IPS-20b (cell line): ENCODE measurements around the gene ESF1.

Experiments
- H3K27ac ChIP-seq: one replicate; pipeline ENCODE4 v1.5.1; 2013; ENCODE audit warnings: low read length
- H3K27me3 ChIP-seq: 2 replicates; pipeline ENCODE4 v1.6.1; 2013; ENCODE audit warnings: mild to moderate bottlenecking, low read length, inconsistent platforms; ENCODE audit not compliant: insufficient read depth
- H3K36me3 ChIP-seq: 2 replicates; pipeline ENCODE4 v1.6.1; 2013; ENCODE audit warnings: low read depth, mild to moderate bottlenecking, inconsistent platforms, low read length, moderate library complexity; ENCODE audit not compliant: insufficient read depth
- H3K4me1 ChIP-seq: 2 replicates; pipeline ENCODE4 v1.6.1; 2013; ENCODE audit warnings: mild to moderate bottlenecking, control low read depth, inconsistent platforms, low read length, moderate library complexity; ENCODE audit not compliant: insufficient read depth
- H3K4me3 ChIP-seq: 2 replicates; pipeline ENCODE4 v1.5.1; 2013; ENCODE audit warnings: mild to moderate bottlenecking, low read length, inconsistent platforms
- H3K9ac ChIP-seq: 2 replicates; pipeline ENCODE4 v1.6.1; 2013; ENCODE audit warnings: low read depth, mild to moderate bottlenecking, inconsistent platforms, low read length, moderate library complexity
- H3K9me3 ChIP-seq: 2 replicates; pipeline ENCODE4 v1.6.1; 2013; ENCODE audit warnings: mild to moderate bottlenecking, low read depth, low read length, inconsistent platforms; ENCODE audit not compliant: insufficient read depth

The ESF1 gene

GRCh38 chr20:13736436-13737191 lies 48.1 kb downstream of the ESF1 start:
- Histone ChIP-seq H3K36me3 (peaks cover 69% of the 10 kb centered on the region), H3K9me3 (no peaks in the 10 kb centered on the region; the same call in 1 of the 2 replicates), H3K27me3 (no peaks in the 10 kb centered on the region), H3K4me3 (no peak overlapping the region), H3K27ac (no peak overlapping the region), H3K4me1 (no peaks in the 10 kb centered on the region), H3K9ac (no peak overlapping the region)

- Histone ChIP-seq H3K27me3 (no peaks in the 10 kb centered on the region), H3K9me3 (no peaks in the 10 kb centered on the region; the same call in 1 of the 2 replicates), H3K4me1 (no peaks in the 10 kb centered on the region), H3K9ac (no peak overlapping the region), H3K36me3 (peaks cover 68% of the 10 kb centered on the region), H3K4me3 (no peak overlapping the region), H3K27ac (no peak overlapping the region)
Observed at GRCh38 chr20:13735826-13736225, 48.9 kb downstream of the ESF1 start.

GRCh38 chr20:13723011-13723410 lies 61.7 kb downstream of the ESF1 start:
- H3K27me3 ChIP-seq, result no peaks in the 10 kb centered on the region
- no peak overlapping the region for H3K27ac ChIP-seq
- no peaks in the 10 kb centered on the region for H3K9me3 ChIP-seq
- peaks cover 3% of the 10 kb centered on the region; the same call in 1 of the 2 replicates for H3K4me1 ChIP-seq
- H3K4me3 ChIP-seq, result no peak overlapping the region
- H3K9ac ChIP-seq, result no peak overlapping the region
- H3K36me3 ChIP-seq, result peaks cover 64% of the 10 kb centered on the region

- Histone ChIP-seq H3K27ac (no peak overlapping the region), H3K4me1 (peaks cover 7% of the 10 kb centered on the region; the same call in 1 of the 2 replicates), H3K27me3 (no peaks in the 10 kb centered on the region), H3K4me3 (no peak overlapping the region), H3K36me3 (peaks cover 72% of the 10 kb centered on the region), H3K9me3 (no peaks in the 10 kb centered on the region), H3K9ac (no peak overlapping the region)
Observed at GRCh38 chr20:13718171-13718570, 66.5 kb downstream of the ESF1 start.

- H3K36me3 ChIP-seq, result peaks cover 76% of the 10 kb centered on the region
- H3K9ac ChIP-seq, result no peak overlapping the region
- no peaks in the 10 kb centered on the region for H3K9me3 ChIP-seq
- no peak overlapping the region for H3K4me3 ChIP-seq
- H3K27me3 ChIP-seq, result no peaks in the 10 kb centered on the region
- H3K4me1 ChIP-seq, result peaks cover 7% of the 10 kb centered on the region; the same call in 1 of the 2 replicates
- no peak overlapping the region for H3K27ac ChIP-seq
Observed at GRCh38 chr20:13717631-13718044, 67.1 kb downstream of the ESF1 start.

- no peak overlapping the region for H3K27ac ChIP-seq
- H3K9ac ChIP-seq, result no peak overlapping the region
- H3K4me3 ChIP-seq, result no peak overlapping the region
- peaks cover 75% of the 10 kb centered on the region for H3K36me3 ChIP-seq
- H3K9me3 ChIP-seq, result peaks cover 9% of the 10 kb centered on the region; the same call in 1 of the 2 replicates
- H3K27me3 ChIP-seq, result no peaks in the 10 kb centered on the region
- H3K4me1 ChIP-seq, result peaks cover 7% of the 10 kb centered on the region; the same call in 1 of the 2 replicates
Observed at GRCh38 chr20:13715171-13715570, 69.5 kb downstream of the ESF1 start.

GRCh38 chr20:13708234-13708633 lies 76.5 kb downstream of the ESF1 start:
- Histone ChIP-seq H3K36me3 (peaks cover 13% of the 10 kb centered on the region; the same call in 1 of the 2 replicates), H3K4me3 (no peak overlapping the region), H3K27ac (no peak overlapping the region), H3K27me3 (no peaks in the 10 kb centered on the region), H3K9ac (no peak overlapping the region), H3K9me3 (peaks cover 9% of the 10 kb centered on the region; the same call in 1 of the 2 replicates), H3K4me1 (no peaks in the 10 kb centered on the region)

- Histone ChIP-seq H3K4me3 (no peak overlapping the region), H3K36me3 (no peaks in the 10 kb centered on the region), H3K27ac (no peak overlapping the region), H3K4me1 (no peaks in the 10 kb centered on the region), H3K9me3 (no peaks in the 10 kb centered on the region), H3K27me3 (no peaks in the 10 kb centered on the region), H3K9ac (no peak overlapping the region)
Observed at GRCh38 chr20:13703265-13703664, 81.5 kb downstream of the ESF1 start.

GRCh38 chr20:13701486-13701885 lies 83.2 kb downstream of the ESF1 start:
- H3K27me3 ChIP-seq, result no peaks in the 10 kb centered on the region
- H3K36me3 ChIP-seq, result no peaks in the 10 kb centered on the region
- no peak overlapping the region for H3K9ac ChIP-seq
- H3K4me1 ChIP-seq, result no peaks in the 10 kb centered on the region
- H3K9me3 ChIP-seq, result no peaks in the 10 kb centered on the region
- no peak overlapping the region for H3K27ac ChIP-seq
- no peak overlapping the region for H3K4me3 ChIP-seq

- Histone ChIP-seq H3K36me3 (no peaks in the 10 kb centered on the region), H3K27me3 (no peaks in the 10 kb centered on the region), H3K4me1 (no peaks in the 10 kb centered on the region), H3K9me3 (no peaks in the 10 kb centered on the region), H3K9ac (no peak overlapping the region), H3K4me3 (no peak overlapping the region), H3K27ac (no peak overlapping the region)
Observed at GRCh38 chr20:13700761-13701160, 84.0 kb downstream of the ESF1 start.

- Histone ChIP-seq H3K9ac (no peak overlapping the region), H3K4me1 (no peaks in the 10 kb centered on the region), H3K27me3 (no peaks in the 10 kb centered on the region), H3K36me3 (no peaks in the 10 kb centered on the region), H3K4me3 (no peak overlapping the region), H3K9me3 (no peaks in the 10 kb centered on the region), H3K27ac (no peak overlapping the region)
Observed at GRCh38 chr20:13694420-13695150, 90.1 kb downstream of the ESF1 start.
